ENCODE results near the gene FNDC3B.

The FNDC3B gene

DNA sequence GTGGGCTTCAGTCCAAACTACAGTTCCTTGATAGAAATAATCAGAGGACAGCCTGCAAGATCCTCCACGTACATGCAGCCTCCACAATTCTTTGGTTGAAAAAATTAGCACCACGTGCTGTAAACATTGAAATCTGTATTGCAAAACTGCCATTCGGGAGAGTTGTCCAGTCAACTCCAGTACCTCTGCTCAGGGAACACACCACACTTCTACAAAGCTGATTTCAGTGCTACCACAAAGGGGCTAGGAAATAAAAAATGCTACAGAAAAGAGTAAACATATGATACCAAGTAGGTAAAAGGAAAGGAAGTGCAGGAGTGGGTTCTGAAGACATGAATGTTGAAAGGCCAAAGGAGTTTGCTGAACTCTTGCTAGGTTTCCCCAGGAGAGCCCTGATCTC lies 368.5 kb downstream of the FNDC3B start:
- in situ Hi-C loops (cut with MboI; ENCODE audit: low pct_unique_long_range_greater_than_20kb, low sequenced_read_pairs, unreplicated experiment): no loop called here
- DNase-seq (ENCODE audit: low spot score): no peak

DNA sequence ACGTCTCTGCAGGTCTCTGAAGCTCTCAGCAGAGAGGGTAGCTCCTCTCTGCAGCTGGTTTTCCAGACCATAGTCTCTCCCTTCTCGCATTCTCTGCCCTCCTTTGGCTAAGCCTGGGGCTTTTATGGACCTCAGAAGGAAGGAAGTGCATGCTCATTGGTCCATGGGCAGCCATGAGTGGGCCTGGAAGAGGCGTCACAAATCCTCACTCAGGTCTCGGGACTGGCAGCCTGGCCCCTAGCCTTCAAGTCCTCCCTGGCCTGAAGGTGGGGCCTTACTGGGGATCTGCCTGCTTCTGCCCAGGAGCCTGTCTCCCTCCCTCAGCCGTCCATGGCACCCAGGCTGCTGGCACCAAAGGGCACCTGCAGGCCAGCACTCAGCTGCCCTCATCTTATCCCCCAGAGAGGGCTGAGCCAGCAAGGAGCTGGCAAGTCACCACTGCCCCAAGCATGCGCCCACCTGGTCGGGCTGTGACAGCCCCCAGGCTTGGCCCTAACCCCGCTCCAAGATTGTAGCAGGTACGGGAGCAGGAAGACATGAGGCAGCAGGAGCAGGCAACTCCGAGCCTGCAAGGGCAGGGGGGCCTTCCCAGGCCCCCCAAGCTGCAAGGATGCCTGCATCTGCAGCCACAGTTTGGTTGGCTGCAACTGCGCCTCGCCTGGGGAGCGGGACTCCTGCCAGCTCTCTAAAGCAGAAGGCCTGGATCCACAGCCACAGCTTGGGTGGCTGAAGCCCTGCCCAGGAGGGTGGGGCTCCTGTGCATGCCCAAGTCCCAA lies 371.5 kb downstream of the FNDC3B start:
- in situ Hi-C loops (cut with MboI; ENCODE audit: low pct_unique_long_range_greater_than_20kb, low sequenced_read_pairs, unreplicated experiment): no loop called here
- DNase-seq (ENCODE audit: low spot score): no peak
- TF ChIP-seq, protein P1, sequence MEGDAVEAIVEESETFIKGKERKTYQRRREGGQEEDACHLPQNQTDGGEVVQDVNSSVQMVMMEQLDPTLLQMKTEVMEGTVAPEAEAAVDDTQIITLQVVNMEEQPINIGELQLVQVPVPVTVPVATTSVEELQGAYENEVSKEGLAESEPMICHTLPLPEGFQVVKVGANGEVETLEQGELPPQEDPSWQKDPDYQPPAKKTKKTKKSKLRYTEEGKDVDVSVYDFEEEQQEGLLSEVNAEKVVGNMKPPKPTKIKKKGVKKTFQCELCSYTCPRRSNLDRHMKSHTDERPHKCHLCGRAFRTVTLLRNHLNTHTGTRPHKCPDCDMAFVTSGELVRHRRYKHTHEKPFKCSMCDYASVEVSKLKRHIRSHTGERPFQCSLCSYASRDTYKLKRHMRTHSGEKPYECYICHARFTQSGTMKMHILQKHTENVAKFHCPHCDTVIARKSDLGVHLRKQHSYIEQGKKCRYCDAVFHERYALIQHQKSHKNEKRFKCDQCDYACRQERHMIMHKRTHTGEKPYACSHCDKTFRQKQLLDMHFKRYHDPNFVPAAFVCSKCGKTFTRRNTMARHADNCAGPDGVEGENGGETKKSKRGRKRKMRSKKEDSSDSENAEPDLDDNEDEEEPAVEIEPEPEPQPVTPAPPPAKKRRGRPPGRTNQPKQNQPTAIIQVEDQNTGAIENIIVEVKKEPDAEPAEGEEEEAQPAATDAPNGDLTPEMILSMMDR (IDR thresholded peaks at IDR 0.05; ENCODE audit: extremely low read depth, insufficient read depth, missing control alignments): no peak

More for the DNA sequence above, 368.5 kb downstream of the FNDC3B start:
- TF ChIP-seq, protein P1 (IDR thresholded peaks at IDR 0.05; ENCODE audit: extremely low read depth, insufficient read depth, missing control alignments): no peak

DNA sequence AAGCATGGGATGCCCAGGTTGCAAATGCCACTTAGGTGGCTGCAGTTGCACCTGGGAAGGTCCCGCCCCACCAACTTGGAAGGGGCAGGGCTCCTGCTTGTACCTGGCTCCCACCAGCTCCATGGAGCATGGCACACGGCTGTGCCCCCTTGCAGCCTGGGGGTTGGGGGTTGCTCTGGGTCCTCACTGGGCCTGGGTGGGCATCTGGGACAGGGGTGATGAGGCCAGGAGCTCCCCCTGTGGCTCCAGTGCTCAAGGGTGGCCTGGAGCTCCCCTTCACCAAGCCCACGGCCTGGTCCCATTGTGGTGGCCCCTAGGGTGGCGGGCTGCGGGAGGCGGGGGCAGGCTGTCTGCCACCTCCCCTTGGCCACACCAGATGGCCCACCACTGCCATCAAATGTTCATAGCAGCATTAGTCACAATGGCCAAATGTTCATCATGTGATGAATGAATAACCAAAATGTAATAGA lies 372.1 kb downstream of the FNDC3B start:
- DNase-seq (ENCODE audit: low spot score): no peak
- in situ Hi-C loops (cut with MboI; ENCODE audit: low pct_unique_long_range_greater_than_20kb, low sequenced_read_pairs, unreplicated experiment): no loop called here
- TF ChIP-seq, protein P1 (IDR thresholded peaks at IDR 0.05; ENCODE audit: extremely low read depth, insufficient read depth, missing control alignments): no peak

DNA sequence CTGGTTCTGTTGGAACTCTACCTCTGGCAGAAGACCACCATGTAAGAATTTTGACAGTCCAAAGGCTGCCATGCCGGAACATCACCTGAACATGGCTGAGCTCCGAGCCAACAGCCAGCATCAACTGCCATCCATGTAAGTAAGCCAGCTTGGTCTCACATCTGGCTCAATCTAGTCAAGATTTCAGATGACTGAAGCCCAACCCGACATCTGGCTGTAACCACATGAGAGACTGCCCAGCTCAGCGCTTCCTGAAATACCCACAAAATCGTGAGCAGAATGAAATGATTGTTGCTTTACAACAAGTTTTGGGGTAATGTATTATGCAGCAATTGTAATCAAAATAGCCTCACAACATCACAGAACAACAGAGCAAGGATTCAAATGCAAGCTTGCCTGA lies 375.9 kb downstream of the FNDC3B start:
- TF ChIP-seq, protein P1 (IDR thresholded peaks at IDR 0.05; ENCODE audit: extremely low read depth, insufficient read depth, missing control alignments): no peak
- in situ Hi-C loops (cut with MboI; ENCODE audit: low pct_unique_long_range_greater_than_20kb, low sequenced_read_pairs, unreplicated experiment): no loop called here
- no peak for DNase-seq (ENCODE audit: low spot score)

DNA sequence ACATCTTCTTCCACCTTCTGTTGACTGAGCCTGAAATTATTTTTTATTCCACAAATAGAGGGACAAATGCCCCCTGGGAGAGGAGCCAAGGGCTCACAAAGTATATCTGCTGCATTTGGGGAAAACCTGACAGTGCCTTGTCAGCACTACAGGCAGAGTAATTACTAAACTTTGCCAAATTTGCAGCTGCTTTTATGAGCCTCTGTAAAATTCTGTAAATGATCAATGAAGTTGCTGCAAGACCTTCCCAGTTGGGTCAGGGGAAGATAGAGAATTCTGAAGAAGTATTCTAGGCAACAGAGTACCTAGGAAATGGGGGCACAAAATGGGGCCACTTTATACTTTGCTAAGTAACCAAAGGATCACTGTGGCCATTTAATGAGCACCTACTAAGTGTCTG lies 398.3 kb downstream of the FNDC3B start:
- TF ChIP-seq, protein P1 (IDR thresholded peaks at IDR 0.05; ENCODE audit: extremely low read depth, insufficient read depth, missing control alignments): no peak
- in situ Hi-C loops (cut with MboI; ENCODE audit: low pct_unique_long_range_greater_than_20kb, low sequenced_read_pairs, unreplicated experiment): no loop called here
- no peak for DNase-seq (ENCODE audit: low spot score)

DNA sequence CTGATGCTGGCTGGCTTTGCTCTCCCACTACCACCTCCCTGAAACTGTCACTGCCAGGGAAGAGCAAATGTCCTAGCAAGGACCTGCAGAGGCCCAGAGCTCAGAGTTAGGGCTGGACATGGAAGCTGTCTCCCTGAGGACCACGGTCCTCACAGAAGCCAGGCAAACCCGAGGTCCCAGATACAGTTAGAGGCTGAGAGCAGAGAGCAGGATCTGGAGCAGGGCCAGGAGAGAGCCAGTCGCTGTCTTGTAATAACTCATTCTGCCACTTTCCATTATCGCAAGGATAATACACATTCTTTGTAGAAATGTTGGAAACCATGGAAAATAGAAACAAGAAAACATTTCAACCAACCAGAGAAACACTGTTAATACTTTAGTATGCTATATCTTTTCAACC lies 398.8 kb downstream of the FNDC3B start:
- TF ChIP-seq, protein P1 (IDR thresholded peaks at IDR 0.05; ENCODE audit: extremely low read depth, insufficient read depth, missing control alignments): no peak
- in situ Hi-C loops (cut with MboI; ENCODE audit: low pct_unique_long_range_greater_than_20kb, low sequenced_read_pairs, unreplicated experiment): no loop called here

More for the DNA sequence above, 398.8 kb downstream of the FNDC3B start:
- no peak for DNase-seq (ENCODE audit: low spot score)

Data from GM13977 (cell line).